Adrenal gland (tissue), 12 donors: ENCODE measurements around the gene TIGD1. TPM values are rescaled to one million over a fixed set of nuclear protein-coding genes. Genes with fewer than 3 reads are reported as not detected.
"Not testable (repeated sequence)": the region's sequence is repeated elsewhere in the genome, so short reads cannot be mapped to it uniquely, and the experiment has no call there.

Source experiments
- DNase-seq, 7 donors: peaks; one replicate each; pipeline ENCODE4 v3.0.0-alpha.2; 2019 to 2020
- H3K27ac ChIP-seq, 5 donors: fragments of 200-600 bp; sonication (generic) in 4 of 5; 1 replicate in 3 of 5; 2 replicates in 2 of 5; pipeline versions ENCODE4 v1.5.1 to v1.8.0; 2016 to 2020; ENCODE audit warnings: mild to moderate bottlenecking in 1 of 5
- H3K27me3 ChIP-seq: fragments of 200-600 bp; 2 replicates; pipeline ENCODE4 v1.8.0; 2021
- H3K36me3 ChIP-seq, 2 donors: fragments of 200-600 bp; replicated peaks in 1 of 2; 1 replicate in 1 of 2; 2 replicates in 1 of 2; pipeline versions ENCODE4 v1.5.1 to v1.8.0; 2018 to 2022
- H3K4me1 ChIP-seq, 2 donors: fragments of 200-600 bp; replicated peaks in 1 of 2; 1 replicate in 1 of 2; 2 replicates in 1 of 2; pipeline versions ENCODE4 v1.5.1 to v1.8.0; 2018 to 2021
- H3K4me3 ChIP-seq, 4 donors: fragments of 200-600 bp; sonication (generic) in 3 of 4; one replicate each; pipeline ENCODE4 v1.5.1; 2016 to 2018
- H3K9me3 ChIP-seq, 3 donors: fragments of 200-600 bp; sonication (generic) in 1 of 3; replicated peaks in 1 of 3; 1 replicate in 2 of 3; 2 replicates in 1 of 3; pipeline versions ENCODE4 v1.5.1 to v1.8.0; 2016 to 2021
- POLR2A ChIP-seq, 2 donors: fragments of 450-650 bp; IDR thresholded peaks; one replicate each; pipeline ENCODE4 v1.6.1; 2017; ENCODE audit warnings: antibody characterized with exemption in 2 of 2, mild to moderate bottlenecking in 2 of 2, moderate library complexity in 1 of 2
- WGBS, 4 donors: extraction: QIAGEN DNeasy Blood & Tissue Kit in 2 of 4; methylation state at CpG; one replicate each; pipeline versions ENCODE4 v1.1.5 to v1.1.7; 2013 to 2017; 5-methylcytosine and 5-hydroxymethylcytosine counted together
- intact Hi-C, 2 donors: fragments of 100-400 bp; cut with DNase I; formaldehyde crosslinking; loops; one replicate each; pipeline versions ENCODE4 v1.14.1 to v1.15.0; 2022 to 2023
- polyA plus RNA-seq, 3 donors: library from polyadenylated mRNA; stranded (reverse); fragments of 200-250 nt in 2 of 3; fragments of 350-450 nt in 1 of 3; fragmentation: Illumina TruSeq in 1 of 3; extraction: RNeasy Lipid Tissue Mini Kit (QIAGEN cat#74804) in 1 of 3; gene quantifications; one replicate each; pipeline ENCODE4 v1.2.3, GENCODE V29; 2013 to 2014
- total RNA-seq, 9 donors: library from RNA; depleted of rRNA in 4 of 9; stranded (reverse); fragments of >200 nt in 4 of 9; fragments of 120-200 nt in 1 of 9; fragmentation: NEBNext Ultra II Directional in 1 of 9; extraction: Animal tissue kit (Norgen Biotek cat#: 25700) in 1 of 9; gene quantifications; one replicate each; pipeline versions ENCODE4 v1.1.0 to v1.2.4, GENCODE V29; 2013 to 2023
- TF ChIP-seq, protein P1 (sequence below), 6 experiments: fragments of 450-650 bp in 4 of 6; fragments of 200-600 bp in 2 of 6; sonication (generic) in 1 of 6; IDR thresholded peaks; 1 replicate in 5 of 6; 2 replicates in 1 of 6; pipeline versions ENCODE4 v1.5.1 to v1.8.0; 2016 to 2021; ENCODE audit warnings: antibody characterized with exemption in 6 of 6, mild to moderate bottlenecking in 2 of 6, moderate library complexity in 1 of 6
- donor health status: healthy with polysubstance abuse.
- donor health status: Bipolar disorder and iron deficiency.
- donor health status: DM: yes; HTN: yes; CAD: no.
- donor health status: DM: no; HTN: no; CAD: no.
- donor health status: DM: no; HTN: no; CAD: no.
- donor health status: DM: yes; HTN: yes; CAD: no.

The TIGD1 gene
- total and polyA plus RNA-seq, 12 donors: 2.2 to 20.5 (median 4.4) TPM

DNA sequence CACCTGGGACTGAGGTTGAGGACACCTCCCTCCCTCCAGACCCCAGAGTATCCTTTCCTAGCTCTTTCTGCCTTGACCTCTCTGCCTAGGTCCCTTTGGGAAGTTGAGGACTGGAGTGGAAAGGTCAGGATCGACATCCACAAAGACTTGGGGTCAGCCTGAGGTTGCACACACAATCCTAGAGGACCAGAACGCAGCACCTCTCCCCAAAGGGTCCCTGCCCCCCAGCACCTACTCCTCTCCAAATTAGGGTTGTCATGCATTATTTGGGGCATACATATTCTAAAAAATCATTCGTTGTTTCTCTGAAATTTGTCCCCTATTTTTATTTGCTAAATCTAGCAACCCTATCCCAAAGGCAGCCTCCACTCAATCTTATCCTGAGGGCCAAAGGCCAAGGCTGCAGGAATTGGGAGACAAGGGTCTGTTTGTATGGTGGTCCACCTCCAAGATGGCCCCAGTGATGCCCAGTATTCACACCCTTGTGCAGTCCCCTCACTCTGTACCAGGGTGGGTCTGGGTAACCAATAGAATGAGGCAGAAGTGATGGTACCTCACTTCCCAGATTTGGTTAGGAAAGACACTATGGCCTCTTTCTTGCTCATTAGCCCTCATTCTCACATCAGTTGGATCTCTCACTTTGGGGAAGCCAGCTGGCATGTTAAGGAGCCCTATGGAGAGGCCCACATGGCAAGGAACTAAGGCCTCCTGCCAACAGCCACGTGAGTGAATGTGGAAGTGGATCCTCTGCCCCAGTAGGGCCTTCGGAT, 14.4 kb downstream of the TIGD1 start:
- no peaks in the 10 kb centered on the region for H3K9me3 ChIP-seq
- DNase-seq: peak in 2 of 7 donors; percentile 4
- H3K4me3 ChIP-seq: no peak overlapping the region
- 84 to 90% (median 87%) methylated on average over 4 to 5 of the region's 5 CpGs for WGBS, 4 donors
- intact Hi-C loops: no loop called here
- no peak overlapping the region for H3K27ac ChIP-seq
- no peak for TF ChIP-seq POLR2A (IDR thresholded peaks at IDR 0.05)
- TF ChIP-seq, protein P1, sequence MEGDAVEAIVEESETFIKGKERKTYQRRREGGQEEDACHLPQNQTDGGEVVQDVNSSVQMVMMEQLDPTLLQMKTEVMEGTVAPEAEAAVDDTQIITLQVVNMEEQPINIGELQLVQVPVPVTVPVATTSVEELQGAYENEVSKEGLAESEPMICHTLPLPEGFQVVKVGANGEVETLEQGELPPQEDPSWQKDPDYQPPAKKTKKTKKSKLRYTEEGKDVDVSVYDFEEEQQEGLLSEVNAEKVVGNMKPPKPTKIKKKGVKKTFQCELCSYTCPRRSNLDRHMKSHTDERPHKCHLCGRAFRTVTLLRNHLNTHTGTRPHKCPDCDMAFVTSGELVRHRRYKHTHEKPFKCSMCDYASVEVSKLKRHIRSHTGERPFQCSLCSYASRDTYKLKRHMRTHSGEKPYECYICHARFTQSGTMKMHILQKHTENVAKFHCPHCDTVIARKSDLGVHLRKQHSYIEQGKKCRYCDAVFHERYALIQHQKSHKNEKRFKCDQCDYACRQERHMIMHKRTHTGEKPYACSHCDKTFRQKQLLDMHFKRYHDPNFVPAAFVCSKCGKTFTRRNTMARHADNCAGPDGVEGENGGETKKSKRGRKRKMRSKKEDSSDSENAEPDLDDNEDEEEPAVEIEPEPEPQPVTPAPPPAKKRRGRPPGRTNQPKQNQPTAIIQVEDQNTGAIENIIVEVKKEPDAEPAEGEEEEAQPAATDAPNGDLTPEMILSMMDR (IDR thresholded peaks at IDR 0.05): no peak
- H3K27me3 ChIP-seq: peaks cover 10% of the 10 kb centered on the region
- no peaks in the 10 kb centered on the region for H3K4me1 ChIP-seq
- H3K36me3 ChIP-seq: no peaks in the 10 kb centered on the region

DNA sequence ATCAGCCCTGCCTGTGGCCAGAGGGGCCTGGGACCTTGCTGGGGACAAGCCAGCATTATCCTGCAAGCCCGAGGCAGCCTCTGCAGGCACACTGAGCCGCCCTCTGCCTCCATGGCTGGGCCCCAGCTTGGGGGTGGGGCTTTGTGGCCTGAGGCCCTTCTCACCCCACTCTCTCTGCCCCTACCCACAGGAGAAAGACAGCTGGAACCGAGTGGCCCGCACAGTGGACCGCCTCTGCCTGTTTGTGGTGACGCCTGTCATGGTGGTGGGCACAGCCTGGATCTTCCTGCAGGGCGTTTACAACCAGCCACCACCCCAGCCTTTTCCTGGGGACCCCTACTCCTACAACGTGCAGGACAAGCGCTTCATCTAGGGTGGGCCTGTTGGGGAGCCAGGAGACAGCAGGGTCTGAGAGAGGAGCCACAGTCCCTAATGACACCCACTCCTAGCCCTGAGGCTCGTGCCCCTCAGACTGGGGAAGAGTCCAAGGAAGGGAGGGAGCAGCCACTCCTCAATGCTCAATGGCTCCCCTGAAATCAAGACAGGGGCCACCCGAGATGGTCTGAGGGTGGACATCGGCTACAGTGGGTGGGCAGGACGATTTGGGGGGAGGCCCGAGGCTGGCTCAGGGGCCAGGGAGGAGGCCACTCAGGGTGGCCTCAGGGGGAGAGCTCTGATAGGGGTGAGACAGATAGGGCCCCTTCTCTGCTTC, 15.3 kb downstream of the TIGD1 start:
- peak in 1 of 7 donors; percentile 11 for DNase-seq
- peaks cover 10% of the 10 kb centered on the region for H3K27me3 ChIP-seq
- no peak for TF ChIP-seq POLR2A (IDR thresholded peaks at IDR 0.05)
- TF ChIP-seq, protein P1 (IDR thresholded peaks at IDR 0.05): no peak

DNA sequence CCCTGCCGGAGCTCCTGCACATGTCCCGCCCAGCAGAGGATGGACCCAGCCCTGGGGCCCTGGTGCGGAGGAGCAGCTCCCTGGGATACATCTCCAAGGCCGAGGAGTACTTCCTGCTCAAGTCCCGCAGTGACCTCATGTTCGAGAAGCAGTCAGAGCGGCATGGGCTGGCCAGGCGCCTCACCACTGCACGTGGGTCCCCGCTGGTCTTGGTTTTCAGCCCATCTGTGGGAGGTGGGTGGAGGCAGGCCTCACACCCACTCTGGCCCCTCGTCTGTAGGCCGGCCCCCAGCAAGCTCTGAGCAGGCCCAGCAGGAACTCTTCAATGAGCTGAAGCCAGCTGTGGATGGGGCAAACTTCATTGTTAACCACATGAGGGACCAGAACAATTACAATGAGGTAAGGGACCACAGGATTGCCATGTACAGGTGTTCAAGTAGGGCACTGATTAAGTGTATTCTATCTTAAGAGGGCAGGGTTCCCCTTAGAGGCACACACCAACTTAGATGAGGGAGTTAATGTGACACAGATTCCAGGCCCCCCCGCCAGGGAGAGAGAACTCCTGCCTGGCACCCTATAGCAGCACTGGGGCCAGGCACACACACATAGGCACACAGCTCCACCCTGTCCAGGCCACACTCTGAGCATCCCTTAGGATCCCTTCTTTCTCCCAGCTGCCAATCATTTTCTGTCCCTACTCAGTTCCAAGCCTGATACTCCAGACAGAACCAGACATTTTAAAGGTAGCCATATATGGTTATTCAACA, 16.2 kb downstream of the TIGD1 start:
- Histone ChIP-seq H3K36me3 (no peaks in the 10 kb centered on the region), H3K27me3 (peaks cover 5% of the 10 kb centered on the region), H3K4me3 (no peak overlapping the region), H3K27ac (no peak overlapping the region), H3K9me3 (no peaks in the 10 kb centered on the region), H3K4me1 (no peaks in the 10 kb centered on the region)
- intact Hi-C loops: no loop called here
- TF ChIP-seq, protein P1 (IDR thresholded peaks at IDR 0.05): no peak
- TF ChIP-seq POLR2A (IDR thresholded peaks at IDR 0.05): no peak
- 72 to 84% (median 80%) methylated on average over 9 to 13 of the region's 13 CpGs for WGBS, 4 donors
- DNase-seq: peak in 1 of 7 donors; percentile 10

More for the DNA sequence above, 15.3 kb downstream of the TIGD1 start:
- WGBS, 4 donors: 76 to 90% (median 78%) methylated on average over 4 to 14 of the region's 14 CpGs
- Histone ChIP-seq H3K27ac (no peak overlapping the region), H3K36me3 (no peaks in the 10 kb centered on the region), H3K4me3 (no peak overlapping the region), H3K4me1 (no peaks in the 10 kb centered on the region), H3K9me3 (no peaks in the 10 kb centered on the region)
- intact Hi-C loops: no loop called here

DNA sequence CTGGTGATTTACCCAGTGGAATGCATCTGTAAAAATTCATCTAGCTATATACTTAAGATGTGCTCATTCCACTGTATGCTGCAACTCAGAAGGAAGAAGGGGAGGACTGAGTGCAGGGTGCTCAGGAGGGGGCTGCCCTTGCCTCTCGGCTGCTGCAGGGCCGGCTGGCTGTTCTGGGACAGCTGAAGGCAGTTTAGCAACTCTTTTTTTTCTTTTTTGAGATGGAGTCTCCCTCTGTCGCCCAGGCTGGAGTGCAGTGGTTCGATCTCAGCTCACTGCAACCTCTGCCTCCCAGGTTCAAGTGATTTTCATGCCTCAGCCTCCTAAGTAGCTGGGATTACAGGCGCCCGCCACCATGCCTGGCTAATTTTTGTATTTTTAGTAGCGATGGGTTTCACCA, 17.5 kb downstream of the TIGD1 start:
- H3K36me3 ChIP-seq, H3K27ac ChIP-seq, H3K4me3 ChIP-seq, H3K27me3 ChIP-seq, intact Hi-C loops, H3K9me3 ChIP-seq, H3K4me1 ChIP-seq: not testable (repeated sequence)
- DNase-seq: peak in 1 of 7 donors; percentile 10
- 82 to 94% (median 85%) methylated on average over 6 to 7 of the region's 7 CpGs for WGBS, 4 donors
